ENCODE measurements around the gene PALS1. TPM values are rescaled to one million over a fixed set of nuclear protein-coding genes. Genes with fewer than 3 reads are reported as not detected.

The PALS1 gene
- 8.7 and 10.1 TPM in 2 replicates for total RNA-seq (2014; rRNA removed; shearing (Covaris generic))
- polyA plus RNA-seq (2015; cell fraction: cytosol; rRNA removed), result 7.2 and 7.4 TPM in 2 replicates
- polyA plus RNA-seq (2015; cell fraction: nucleus; rRNA removed), result 6.9 and 7.8 TPM in 2 replicates

GRCh38 chr14:67241411-67242167, at the start of gene PALS1:
PALS1 (plus strand) TSS chr14:67241435; CDS start chr14:67279171, 37,736 bp downstream.
- DNase-seq (ENCODE audit: low read depth, low spot score), result peak; percentile 64
- in situ Hi-C loops (cut with HindIII; ENCODE audit: low pct_unique_long_range_greater_than_20kb, low sequenced_read_pairs), result no loop called here

GRCh38 chr14:67191768-67192290, 49.4 kb upstream of the PALS1 start:
- in situ Hi-C loops (cut with HindIII; ENCODE audit: low pct_unique_long_range_greater_than_20kb, low sequenced_read_pairs), result no loop called here

DNA sequence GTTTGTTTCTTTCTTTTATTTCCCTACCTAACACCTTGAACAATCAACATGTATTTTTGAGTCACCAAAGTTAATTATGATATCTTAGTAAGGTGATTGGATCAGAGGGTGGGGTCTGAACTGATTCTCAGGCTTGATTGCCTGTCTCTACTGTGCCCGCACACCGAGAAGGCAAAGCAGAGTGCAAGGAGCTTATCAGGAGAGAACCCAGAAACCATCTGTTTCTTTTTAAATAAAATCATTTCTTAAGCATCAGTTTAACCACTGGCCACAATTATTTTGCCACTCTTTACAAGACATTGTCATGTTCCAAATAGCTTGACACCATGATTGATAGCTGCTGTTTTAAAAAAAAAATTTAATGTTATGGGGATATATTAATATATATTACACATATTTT, 48.9 kb upstream of the PALS1 start:
- DNase-seq (ENCODE audit: low read depth, low spot score), result no peak
- in situ Hi-C loops (cut with HindIII; ENCODE audit: low pct_unique_long_range_greater_than_20kb, low sequenced_read_pairs), result no loop called here

More at GRCh38 chr14:67191768-67192290, 49.4 kb upstream of the PALS1 start:
- no peak for DNase-seq (ENCODE audit: low read depth, low spot score)

DNA sequence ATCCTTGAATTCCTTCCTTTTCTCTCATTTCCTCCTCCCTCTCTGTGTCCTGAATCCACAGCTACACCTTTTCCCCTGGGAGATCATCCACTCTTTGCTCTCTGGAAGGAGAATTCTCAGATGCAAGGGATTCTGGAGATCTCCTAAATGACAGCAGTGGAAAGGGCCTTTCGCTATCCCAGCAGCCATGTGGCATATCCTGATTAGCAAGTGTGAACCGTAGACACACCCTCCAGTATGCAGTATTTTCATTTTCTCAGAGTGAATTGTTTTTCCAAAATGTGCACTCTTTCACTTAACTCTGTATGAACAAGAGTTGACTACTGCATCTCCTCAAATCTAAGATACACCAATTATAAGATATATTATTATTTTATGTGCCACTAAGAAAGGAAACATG, 46.0 kb upstream of the PALS1 start:
- in situ Hi-C loops (cut with HindIII; ENCODE audit: low pct_unique_long_range_greater_than_20kb, low sequenced_read_pairs), result no loop called here
- DNase-seq (ENCODE audit: low read depth, low spot score), result no peak

DNA sequence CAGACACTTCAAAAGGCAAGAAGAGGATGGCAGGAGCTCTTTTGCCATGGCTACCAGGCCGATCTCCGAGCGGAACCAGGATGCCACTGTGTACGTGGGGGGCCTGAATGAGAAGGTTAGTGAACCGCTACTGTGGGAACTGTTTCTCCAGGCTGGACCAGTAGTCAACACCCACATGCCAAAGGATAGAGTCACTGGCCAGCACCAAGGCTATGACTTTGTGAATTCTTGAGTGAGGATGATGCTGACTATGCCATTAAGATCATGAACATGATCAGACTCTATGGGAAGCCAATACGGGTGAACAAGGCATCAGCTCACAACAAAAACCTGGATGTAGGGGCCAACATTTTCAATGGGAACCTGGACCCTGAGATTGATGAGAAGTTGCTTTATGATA, 42.2 kb upstream of the PALS1 start:
- in situ Hi-C loops (cut with HindIII; ENCODE audit: low pct_unique_long_range_greater_than_20kb, low sequenced_read_pairs), result no loop called here
- DNase-seq (ENCODE audit: low read depth, low spot score), result no peak

GRCh38 chr14:67207810-67208209, 33.4 kb upstream of the PALS1 start:
- in situ Hi-C loops (cut with HindIII; ENCODE audit: low pct_unique_long_range_greater_than_20kb, low sequenced_read_pairs), result no loop called here
- DNase-seq (ENCODE audit: low read depth, low spot score), result no peak

- no peak for DNase-seq (ENCODE audit: low read depth, low spot score)
- in situ Hi-C loops (cut with HindIII; ENCODE audit: low pct_unique_long_range_greater_than_20kb, low sequenced_read_pairs), result no loop called here
Measured at GRCh38 chr14:67218126-67218525, 23.1 kb upstream of the PALS1 start.

DNA sequence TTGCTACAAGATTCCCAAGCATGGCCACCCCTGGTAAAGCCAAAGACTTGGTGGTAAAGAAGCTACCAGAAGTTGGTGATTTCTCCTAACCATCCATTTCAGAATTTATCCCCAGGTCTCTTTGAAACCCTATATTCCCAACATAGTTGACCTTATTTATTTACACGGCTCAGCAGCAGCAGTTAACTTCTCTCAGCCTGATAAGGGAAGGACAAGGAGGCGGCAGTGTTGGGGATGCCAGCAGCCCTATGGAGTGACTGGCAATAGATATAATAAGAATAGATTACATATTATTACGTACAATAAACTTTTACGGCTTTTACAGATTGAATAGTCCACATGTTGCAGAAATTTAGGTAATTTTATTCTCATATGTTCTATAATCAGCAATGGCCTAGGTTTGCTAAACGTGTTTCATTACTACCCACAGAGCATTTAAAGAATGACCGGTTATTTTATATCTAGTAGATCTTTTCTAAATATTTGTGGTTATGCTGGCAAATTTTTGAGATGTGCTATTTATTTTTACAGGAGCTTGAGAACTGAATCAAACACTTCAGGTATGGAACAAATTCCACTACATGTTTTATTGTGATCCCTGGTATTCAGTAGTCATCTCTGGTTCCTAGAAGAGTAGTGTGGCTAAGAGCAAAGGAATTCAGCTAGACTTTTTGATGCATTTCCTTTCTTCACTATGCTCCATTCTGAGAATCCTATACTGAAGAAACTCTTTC, 19.8 kb upstream of the PALS1 start:
- in situ Hi-C loops (cut with HindIII; ENCODE audit: low pct_unique_long_range_greater_than_20kb, low sequenced_read_pairs), result no loop called here
- no peak for DNase-seq (ENCODE audit: low read depth, low spot score)

- no peak for DNase-seq (ENCODE audit: low read depth, low spot score)
- in situ Hi-C loops (cut with HindIII; ENCODE audit: low pct_unique_long_range_greater_than_20kb, low sequenced_read_pairs), result no loop called here
Measured at GRCh38 chr14:67221982-67222328, 19.3 kb upstream of the PALS1 start.

DNA sequence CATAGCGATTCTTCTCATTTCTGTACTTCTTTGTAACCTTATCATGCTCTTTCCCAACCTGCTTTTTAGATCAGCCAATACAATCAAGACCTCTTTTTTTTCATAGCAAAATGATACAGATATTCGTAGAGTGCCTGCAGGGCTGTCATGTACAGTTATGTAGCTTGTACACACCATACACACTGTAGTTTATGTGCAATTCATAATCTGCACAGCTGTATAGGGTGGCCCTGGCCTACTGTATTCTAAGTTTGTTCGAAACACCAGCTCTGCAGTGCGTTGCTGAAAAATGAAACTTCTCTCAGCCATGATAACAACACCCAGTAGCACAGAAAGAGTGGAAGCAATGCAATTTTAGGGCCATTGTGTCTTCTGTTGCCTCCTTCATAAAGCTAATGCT, 15.7 kb upstream of the PALS1 start:
- in situ Hi-C loops (cut with HindIII; ENCODE audit: low pct_unique_long_range_greater_than_20kb, low sequenced_read_pairs), result no loop called here
- no peak for DNase-seq (ENCODE audit: low read depth, low spot score)

DNA sequence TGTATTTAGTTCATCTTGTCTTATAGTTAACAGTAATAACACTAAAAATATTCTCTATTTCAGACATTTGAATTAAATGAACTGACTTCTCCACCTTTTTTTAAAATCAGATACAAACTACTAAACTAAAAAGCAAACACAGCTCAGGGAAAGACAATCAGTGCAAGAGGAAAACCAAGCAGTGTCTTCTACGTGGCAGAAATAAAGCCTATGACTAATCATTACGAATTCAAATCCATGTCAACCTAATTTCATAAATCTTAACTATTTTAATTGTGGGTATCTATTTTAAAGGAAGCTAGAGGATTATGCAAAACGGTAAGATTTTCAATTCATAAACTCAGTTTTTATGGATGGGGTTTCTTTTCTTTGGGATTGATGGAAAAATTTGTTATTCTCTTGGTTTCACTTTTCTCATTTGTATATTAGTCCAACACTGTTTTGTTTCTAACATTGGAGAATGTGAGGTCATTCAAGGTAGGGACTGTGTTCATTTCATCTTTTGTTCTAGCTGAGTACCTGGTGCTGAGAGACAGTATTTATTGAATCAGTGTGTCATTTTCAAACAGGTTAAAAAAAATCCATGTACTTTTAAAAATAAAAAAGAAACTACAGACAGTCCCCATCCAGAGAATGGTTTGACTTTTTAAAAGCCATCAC, 12.8 kb upstream of the PALS1 start:
- in situ Hi-C loops (cut with HindIII; ENCODE audit: low pct_unique_long_range_greater_than_20kb, low sequenced_read_pairs), result no loop called here
- DNase-seq (ENCODE audit: low read depth, low spot score), result no peak

DNA sequence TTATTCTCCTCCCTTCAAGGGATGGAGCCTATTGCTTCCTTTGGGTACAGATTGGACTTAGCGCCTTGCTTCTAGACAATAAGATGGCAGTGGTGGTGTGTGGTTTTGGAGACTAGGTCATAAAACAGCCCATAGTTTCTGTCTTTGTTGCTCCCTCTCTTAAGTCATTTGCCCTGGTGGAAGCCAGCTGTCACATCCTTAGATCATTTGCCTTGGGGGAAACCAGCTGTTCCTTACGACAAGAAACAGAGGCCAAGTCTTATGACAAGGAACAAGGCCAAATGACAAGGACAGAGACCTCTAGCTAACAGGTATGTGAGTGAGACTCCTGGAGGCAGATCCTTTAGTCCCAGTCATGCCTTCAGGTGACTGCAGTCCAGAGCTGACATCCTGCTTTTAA, 9.2 kb upstream of the PALS1 start:
- DNase-seq (ENCODE audit: low read depth, low spot score), result no peak
- in situ Hi-C loops (cut with HindIII; ENCODE audit: low pct_unique_long_range_greater_than_20kb, low sequenced_read_pairs), result no loop called here

- in situ Hi-C loops (cut with HindIII; ENCODE audit: low pct_unique_long_range_greater_than_20kb, low sequenced_read_pairs), result no loop called here
- no peak for DNase-seq (ENCODE audit: low read depth, low spot score)
Measured at GRCh38 chr14:67232621-67233020, 8.6 kb upstream of the PALS1 start.

- in situ Hi-C loops (cut with HindIII; ENCODE audit: low pct_unique_long_range_greater_than_20kb, low sequenced_read_pairs), result no loop called here
- no peak for DNase-seq (ENCODE audit: low read depth, low spot score)
Measured at GRCh38 chr14:67237591-67237990, 3.6 kb upstream of the PALS1 start.

DNA sequence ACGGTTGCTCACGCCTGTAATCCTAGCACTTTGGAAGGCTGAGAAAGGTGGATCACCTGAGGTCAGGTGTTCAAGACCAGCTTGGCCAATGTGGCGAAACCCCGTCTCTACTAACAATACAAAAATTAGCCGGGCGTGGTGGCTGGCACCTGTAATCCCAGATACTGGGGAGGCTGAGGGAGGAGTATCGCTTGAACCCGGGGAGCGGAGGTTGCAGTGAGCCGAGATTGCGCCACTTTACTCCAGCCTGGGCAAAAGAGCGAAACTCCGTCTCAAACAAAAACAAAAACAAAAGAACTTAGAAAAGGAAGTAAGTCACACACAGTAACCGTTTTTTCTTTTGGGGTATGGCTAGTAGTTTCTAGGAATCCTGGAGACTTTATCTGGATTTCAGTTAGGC, 1.7 kb upstream of the PALS1 start:
- no peak for DNase-seq (ENCODE audit: low read depth, low spot score)

GRCh38 chr14:67240168-67240932, 885 bp upstream of the PALS1 start:
- peak; percentile 49 for DNase-seq (ENCODE audit: low read depth, low spot score)
- in situ Hi-C loops (cut with HindIII; ENCODE audit: low pct_unique_long_range_greater_than_20kb, low sequenced_read_pairs), result no loop called here

More for the DNA sequence above, 1.7 kb upstream of the PALS1 start:
- in situ Hi-C loops (cut with HindIII; ENCODE audit: low pct_unique_long_range_greater_than_20kb, low sequenced_read_pairs), result no loop called here

- DNase-seq (ENCODE audit: low read depth, low spot score), result peak; percentile 93
- in situ Hi-C loops (cut with HindIII; ENCODE audit: low pct_unique_long_range_greater_than_20kb, low sequenced_read_pairs), result no loop called here
Measured at GRCh38 chr14:67240978-67241410, 241 bp upstream of the PALS1 start.

DNA sequence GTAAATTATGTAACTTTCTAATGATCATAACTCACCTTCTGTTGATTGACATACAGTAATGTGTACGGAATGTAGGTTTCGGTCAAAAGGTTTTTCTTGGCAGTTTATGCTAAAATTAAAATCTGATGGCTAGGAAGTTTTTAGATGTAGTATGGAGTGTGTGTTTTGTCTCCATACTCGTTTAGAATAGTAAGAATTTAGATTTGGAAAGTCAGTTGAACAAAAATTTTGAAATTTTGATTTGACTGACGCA, 859 bp downstream of the PALS1 start:
- in situ Hi-C loops (cut with HindIII; ENCODE audit: low pct_unique_long_range_greater_than_20kb, low sequenced_read_pairs), result no loop called here
- no peak for DNase-seq (ENCODE audit: low read depth, low spot score)

Data from SK-MEL-5 (cell line).